CD4-positive, CD25-positive, alpha-beta regulatory T cell (primary cell): ENCODE measurements around the gene ARSK. TPM values are rescaled to one million over a fixed set of nuclear protein-coding genes. Genes with fewer than 3 reads are reported as not detected.

ENCODE experiments used
- ATAC-seq, 2 donors: fragments of 150-1000 bp; cut with Tn5 transposase; one replicate each; pipeline ENCODE4 v1.10.0; 2021; ENCODE audit warnings: low read depth in 2 of 2, moderate number of reproducible peaks in 2 of 2, moderate library complexity in 1 of 2
- DNase-seq, 3 donors: peaks; one replicate each; pipeline versions ENCODE4 v3.0.0 to v3.0.0-alpha.2; 2012 to 2022; ENCODE audit warnings: mixed read lengths in 1 of 3
- H3K27ac ChIP-seq: one replicate; pipeline ENCODE4 v1.7.0; 2013; ENCODE audit warnings: mild to moderate bottlenecking, low read length; ENCODE audit not compliant: insufficient read depth, poor library complexity, severe bottlenecking
- H3K27me3 ChIP-seq: one replicate; pipeline ENCODE4 v1.7.0; 2013; ENCODE audit warnings: low read length; ENCODE audit not compliant: control insufficient read depth, insufficient read depth
- H3K36me3 ChIP-seq: one replicate; pipeline ENCODE4 v1.7.0; 2013; ENCODE audit warnings: mild to moderate bottlenecking, low read length, moderate library complexity; ENCODE audit not compliant: control insufficient read depth, insufficient read depth
- H3K4me1 ChIP-seq: 2 replicates; pipeline ENCODE4 v1.7.0; 2013; ENCODE audit warnings: mild to moderate bottlenecking, low read length; ENCODE audit not compliant: insufficient read depth, control insufficient read depth, poor library complexity, severe bottlenecking
- H3K4me3 ChIP-seq: one replicate; pipeline ENCODE4 v1.7.0; 2013; ENCODE audit warnings: low read depth, mild to moderate bottlenecking, low read length, moderate library complexity
- H3K9me3 ChIP-seq, 2 experiments: 1 replicate in 1 of 2; 2 replicates in 1 of 2; pipeline ENCODE4 v1.7.0; 2013; ENCODE audit warnings: low read length in 2 of 2, mild to moderate bottlenecking in 1 of 2, moderate library complexity in 1 of 2; ENCODE audit not compliant: control insufficient read depth in 2 of 2
- H3K27ac Mint-ChIP-seq, 3 donors: one replicate each; pipeline ENCODE4 v1.8.0; 2020 to 2022; ENCODE audit warnings: mild to moderate bottlenecking in 3 of 3, mixed read lengths in 3 of 3, moderate library complexity in 2 of 3
- H3K27me3 Mint-ChIP-seq: one replicate; pipeline ENCODE4 v1.8.0; 2022; ENCODE audit warnings: mild to moderate bottlenecking, mixed read lengths
- H3K36me3 Mint-ChIP-seq: one replicate; pipeline ENCODE4 v1.8.0; 2020; ENCODE audit warnings: mixed read lengths
- H3K4me1 Mint-ChIP-seq, 4 donors: one replicate each; pipeline ENCODE4 v1.8.0; 2020 to 2022; ENCODE audit warnings: mixed read lengths in 4 of 4, mild to moderate bottlenecking in 1 of 4
- H3K4me3 Mint-ChIP-seq, 4 donors: one replicate each; pipeline ENCODE4 v1.8.0; 2020 to 2022; ENCODE audit warnings: mild to moderate bottlenecking in 4 of 4, mixed read lengths in 4 of 4, moderate library complexity in 3 of 4
- H3K9me3 Mint-ChIP-seq, 7 donors: one replicate each; pipeline ENCODE4 v1.8.0; 2020 to 2022; ENCODE audit warnings: mixed read lengths in 7 of 7, mild to moderate bottlenecking in 3 of 7, moderate library complexity in 2 of 7
- polyA plus RNA-seq, 4 donors: library from polyadenylated mRNA; unstranded; fragments of 300-500 nt; fragmentation: Illumina TruSeq; gene quantifications; one replicate each; pipeline ENCODE4 v1.2.3, GENCODE V29; 2021
- total RNA-seq: library from RNA; stranded (reverse); gene quantifications from one replicate; pipeline ENCODE4 v1.2.3, GENCODE V29; 2022

ARSK gene
- total and polyA plus RNA-seq, 5 donors from 2014 or later: 3.8 to 10.8 (median 9.5) TPM

DNA sequence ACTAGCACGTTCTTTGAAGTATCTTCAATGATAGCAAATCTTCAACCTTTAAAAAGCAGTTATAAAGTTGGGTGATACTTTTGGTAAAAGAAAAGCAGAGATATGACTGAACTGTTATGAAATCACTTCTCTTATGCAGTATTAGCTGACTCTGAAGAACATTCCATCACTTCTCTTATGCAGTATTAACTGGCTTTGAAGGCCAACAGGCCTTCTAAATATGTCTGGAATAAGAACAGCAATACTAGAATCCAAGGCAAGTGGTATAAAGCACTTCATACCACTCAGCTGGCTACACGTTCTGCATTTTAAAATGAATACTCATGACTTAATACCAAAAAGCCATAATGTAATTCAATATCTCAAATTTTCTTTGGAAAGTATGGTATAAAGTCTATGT lies 17.4 kb upstream of the ARSK start:
- Mint-ChIP-seq H3K27ac (no peak overlapping the region), H3K4me3 (no peak overlapping the region), H3K9me3 (no peaks in the 10 kb centered on the region), H3K4me1 (peaks cover 15 to 30% (median 17%) of the 10 kb centered on the region in 4 donors), H3K36me3 (peaks cover 56% of the 10 kb centered on the region), H3K27me3 (no peaks in the 10 kb centered on the region)
- no peaks in the 10 kb centered on the region for H3K27me3 ChIP-seq
- H3K27ac ChIP-seq: no peak overlapping the region
- DNase-seq (no peak), ATAC-seq (no peak)
- H3K36me3 ChIP-seq: peaks cover 70% of the 10 kb centered on the region
- H3K4me3 ChIP-seq: no peak overlapping the region
- no peaks in the 10 kb centered on the region for H3K9me3 ChIP-seq
- no peaks in the 10 kb centered on the region for H3K4me1 ChIP-seq

DNA sequence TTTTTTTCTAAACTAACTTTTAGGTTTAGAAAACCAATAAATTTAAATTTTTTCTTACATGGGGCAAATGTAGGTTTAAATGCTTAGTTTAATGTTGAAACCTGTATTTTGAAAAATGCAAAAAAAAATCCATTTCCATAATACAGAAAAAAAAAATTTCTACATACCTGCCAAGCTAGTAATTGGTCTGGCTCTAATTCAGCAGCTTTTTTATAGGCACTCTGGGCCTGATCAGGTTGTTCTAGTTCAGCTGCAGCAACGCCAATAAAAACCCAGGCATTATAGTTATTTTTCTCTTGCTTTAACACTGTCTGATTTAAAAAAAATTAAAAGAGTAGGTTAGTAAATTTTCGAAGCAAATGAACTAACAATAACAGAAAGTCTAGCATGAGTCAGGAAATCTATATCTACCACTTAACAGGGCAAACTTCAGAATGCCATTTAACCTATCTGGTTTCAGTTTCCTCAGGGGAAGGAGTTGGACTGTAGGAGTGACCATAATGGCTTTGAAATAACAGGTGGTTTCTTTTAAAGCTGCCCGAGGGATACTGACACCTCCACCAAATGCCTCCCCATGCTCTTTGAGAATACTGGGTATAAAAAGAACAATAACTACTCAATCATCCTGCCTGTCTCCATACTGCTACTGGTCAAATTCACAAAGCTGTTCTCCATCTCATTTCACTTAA lies 11.7 kb upstream of the ARSK start:
- Histone ChIP-seq H3K27me3 (no peaks in the 10 kb centered on the region), H3K9me3 (no peaks in the 10 kb centered on the region), H3K36me3 (peaks cover 85% of the 10 kb centered on the region), H3K27ac (no peak overlapping the region), H3K4me1 (no peaks in the 10 kb centered on the region), H3K4me3 (no peak overlapping the region)
- peaks cover 50% of the 10 kb centered on the region for H3K36me3 Mint-ChIP-seq
- DNase-seq: peak in 1 of 3 donors; percentile 8
- H3K4me3 Mint-ChIP-seq: peak overlapping the region in 1 of 4 donors; percentile 2
- H3K9me3 Mint-ChIP-seq: no peaks in the 10 kb centered on the region
- ATAC-seq: no peak
- peaks cover 11 to 31% (median 21%) of the 10 kb centered on the region in 4 donors for H3K4me1 Mint-ChIP-seq
- no peaks in the 10 kb centered on the region for H3K27me3 Mint-ChIP-seq
- H3K27ac Mint-ChIP-seq: peak overlapping the region in 1 of 3 donors; percentile 0

DNA sequence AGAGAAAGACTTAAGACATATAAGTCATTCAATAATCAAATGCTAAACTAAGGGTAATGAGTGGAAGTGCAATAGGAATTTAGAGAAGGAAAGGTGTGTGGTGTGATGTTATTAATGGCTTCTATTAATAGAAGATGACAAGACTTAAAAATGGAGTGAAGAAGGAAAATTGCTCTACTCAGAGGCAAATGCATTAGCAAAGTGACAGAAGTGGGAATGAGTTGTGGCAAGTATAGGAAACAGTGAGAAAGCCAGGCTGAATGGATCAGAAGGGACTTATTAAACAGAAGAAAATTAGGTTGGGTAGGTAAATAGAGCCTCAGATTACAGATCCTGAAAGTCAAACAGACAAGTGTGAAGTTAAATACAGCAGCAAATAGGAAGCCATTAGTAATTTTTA lies 5.9 kb upstream of the ARSK start:
- DNase-seq (no peak), ATAC-seq (no peak)
- H3K4me3 ChIP-seq: no peak overlapping the region
- Mint-ChIP-seq H3K4me3 (peak overlapping the region in 1 of 4 donors; percentile 73), H3K36me3 (peaks cover 31% of the 10 kb centered on the region), H3K4me1 (peaks cover 21 to 55% (median 37%) of the 10 kb centered on the region in 4 donors), H3K9me3 (no peaks in the 10 kb centered on the region), H3K27me3 (no peaks in the 10 kb centered on the region), H3K27ac (no peak overlapping the region)
- peaks cover 4% of the 10 kb centered on the region for H3K4me1 ChIP-seq
- peaks cover 58% of the 10 kb centered on the region for H3K36me3 ChIP-seq
- no peaks in the 10 kb centered on the region for H3K9me3 ChIP-seq
- H3K27me3 ChIP-seq: no peaks in the 10 kb centered on the region
- H3K27ac ChIP-seq: no peak overlapping the region

DNA sequence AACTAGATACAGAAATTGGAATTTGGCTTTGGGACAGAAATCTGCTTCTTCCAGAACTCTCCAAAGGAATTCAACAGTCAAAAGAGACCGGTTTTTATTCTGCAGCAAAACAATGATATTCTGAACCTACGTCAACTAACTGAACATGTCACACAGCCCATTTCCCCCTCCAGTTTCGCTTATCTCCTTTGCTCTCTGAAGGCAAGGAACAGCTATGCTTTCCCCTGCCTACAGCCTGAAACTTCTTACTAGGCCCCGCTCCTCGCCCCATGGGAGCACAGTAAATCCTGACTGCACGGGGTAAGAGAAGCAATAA lies 612 bp upstream of the ARSK start:
- H3K9me3 Mint-ChIP-seq: no peaks in the 10 kb centered on the region
- Histone ChIP-seq H3K27me3 (no peaks in the 10 kb centered on the region), H3K27ac (peak overlapping the region; percentile 84), H3K36me3 (peaks cover 10% of the 10 kb centered on the region), H3K4me1 (peaks cover 22% of the 10 kb centered on the region), H3K9me3 (no peaks in the 10 kb centered on the region), H3K4me3 (peak overlapping the region; percentile 87)
- ATAC-seq: peak; percentile 13 to 21
- peaks cover 4% of the 10 kb centered on the region for H3K27me3 Mint-ChIP-seq
- H3K36me3 Mint-ChIP-seq: peaks cover 13% of the 10 kb centered on the region
- peaks cover 25 to 63% (median 37%) of the 10 kb centered on the region in 4 donors for H3K4me1 Mint-ChIP-seq
- DNase-seq: no peak
- H3K27ac Mint-ChIP-seq: peak overlapping the region; percentile 95 to 99 (median 96)
- peak overlapping the region; percentile 90 to 100 (median 98) for H3K4me3 Mint-ChIP-seq

DNA sequence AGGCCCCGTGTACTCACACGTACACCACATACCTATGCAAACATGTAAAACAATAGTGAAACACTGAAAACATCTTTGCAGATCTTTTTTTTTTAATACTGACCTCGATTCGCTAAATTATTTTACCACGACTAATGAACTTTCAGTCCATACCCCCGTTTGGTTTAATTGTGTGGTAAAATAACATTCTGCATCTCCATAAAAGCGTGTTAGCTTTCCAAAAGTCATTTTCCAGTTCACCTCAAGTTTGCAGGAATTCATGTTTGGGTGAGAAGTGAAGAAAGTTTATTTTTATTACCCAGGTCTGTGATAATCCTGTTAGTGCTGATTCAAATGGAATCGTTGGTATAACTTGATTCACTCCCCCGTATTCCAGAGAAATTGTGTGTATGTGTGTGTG lies 652 bp downstream of the ARSK start:
- no peaks in the 10 kb centered on the region for H3K9me3 Mint-ChIP-seq
- peak overlapping the region; percentile 90 to 100 (median 98) for H3K4me3 Mint-ChIP-seq
- ATAC-seq (no peak), DNase-seq (peak in 1 of 3 donors; percentile 4)
- peak overlapping the region; percentile 84 for H3K27ac ChIP-seq
- peaks cover 4% of the 10 kb centered on the region for H3K27me3 Mint-ChIP-seq
- peaks cover 5% of the 10 kb centered on the region for H3K36me3 ChIP-seq
- H3K4me3 ChIP-seq: peak overlapping the region; percentile 87
- H3K4me1 Mint-ChIP-seq: peaks cover 20 to 56% (median 37%) of the 10 kb centered on the region in 4 donors
- H3K4me1 ChIP-seq: peaks cover 22% of the 10 kb centered on the region
- no peaks in the 10 kb centered on the region for H3K27me3 ChIP-seq
- H3K27ac Mint-ChIP-seq: peak overlapping the region; percentile 95 to 99 (median 96)
- peaks cover 8% of the 10 kb centered on the region for H3K36me3 Mint-ChIP-seq
- no peaks in the 10 kb centered on the region for H3K9me3 ChIP-seq

DNA sequence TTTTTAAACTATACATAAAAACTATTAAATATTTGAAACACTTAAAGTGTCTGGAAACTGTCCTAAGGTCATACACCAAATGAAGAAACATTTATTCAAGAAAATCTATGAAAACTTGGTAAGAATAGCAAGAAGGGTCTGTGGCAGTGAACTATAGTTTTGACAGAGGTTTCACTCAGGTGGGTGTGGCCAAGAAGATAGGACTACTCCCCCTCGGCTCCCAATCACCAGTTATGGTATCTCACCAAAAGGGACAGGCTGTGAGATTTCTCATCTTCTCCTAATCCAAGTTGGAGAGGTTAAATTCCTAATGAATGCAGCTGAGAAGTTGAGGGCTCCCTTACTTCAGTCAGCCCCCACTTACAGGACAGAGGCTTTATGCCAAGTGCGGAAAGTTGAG lies 2.9 kb downstream of the ARSK start:
- Histone ChIP-seq H3K27ac (no peak overlapping the region), H3K36me3 (no peaks in the 10 kb centered on the region), H3K27me3 (no peaks in the 10 kb centered on the region), H3K4me3 (no peak overlapping the region), H3K4me1 (peaks cover 22% of the 10 kb centered on the region), H3K9me3 (no peaks in the 10 kb centered on the region)
- Mint-ChIP-seq H3K9me3 (no peaks in the 10 kb centered on the region), H3K27me3 (peaks cover 4% of the 10 kb centered on the region), H3K27ac (no peak overlapping the region), H3K4me3 (peak overlapping the region in 1 of 4 donors; percentile 55), H3K36me3 (peaks cover 2% of the 10 kb centered on the region), H3K4me1 (peaks cover 6 to 36% (median 24%) of the 10 kb centered on the region in 4 donors)
- ATAC-seq: no peak
- DNase-seq: no peak

DNA sequence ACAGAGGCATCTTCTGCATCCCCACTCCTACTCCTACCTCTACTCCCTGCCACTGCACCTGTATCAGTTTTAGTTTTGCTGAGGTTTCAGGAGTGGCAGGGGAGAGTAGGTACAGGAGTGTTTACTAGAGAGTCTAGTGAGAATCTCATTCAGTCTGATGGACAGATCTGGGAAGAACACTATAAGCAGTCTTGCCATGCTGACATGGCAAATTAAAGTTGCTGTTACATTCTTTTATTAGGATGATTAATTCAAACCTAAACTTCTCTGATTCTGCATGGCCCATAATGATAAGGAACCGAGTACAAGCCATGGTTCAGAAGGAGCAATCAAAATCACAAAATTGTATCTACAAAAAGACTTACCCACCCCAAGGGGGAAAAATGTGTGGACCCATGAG lies 7.4 kb downstream of the ARSK start:
- no peaks in the 10 kb centered on the region for H3K9me3 ChIP-seq
- Mint-ChIP-seq H3K27ac (no peak overlapping the region), H3K36me3 (peaks cover 18% of the 10 kb centered on the region), H3K9me3 (no peaks in the 10 kb centered on the region), H3K4me1 (peaks cover 4 to 10% (median 8%) of the 10 kb centered on the region in 4 donors), H3K4me3 (no peak overlapping the region), H3K27me3 (no peaks in the 10 kb centered on the region)
- peaks cover 4% of the 10 kb centered on the region for H3K36me3 ChIP-seq
- ATAC-seq (no peak), DNase-seq (no peak)
- no peaks in the 10 kb centered on the region for H3K27me3 ChIP-seq
- no peaks in the 10 kb centered on the region for H3K4me1 ChIP-seq
- no peak overlapping the region for H3K27ac ChIP-seq
- no peak overlapping the region for H3K4me3 ChIP-seq

DNA sequence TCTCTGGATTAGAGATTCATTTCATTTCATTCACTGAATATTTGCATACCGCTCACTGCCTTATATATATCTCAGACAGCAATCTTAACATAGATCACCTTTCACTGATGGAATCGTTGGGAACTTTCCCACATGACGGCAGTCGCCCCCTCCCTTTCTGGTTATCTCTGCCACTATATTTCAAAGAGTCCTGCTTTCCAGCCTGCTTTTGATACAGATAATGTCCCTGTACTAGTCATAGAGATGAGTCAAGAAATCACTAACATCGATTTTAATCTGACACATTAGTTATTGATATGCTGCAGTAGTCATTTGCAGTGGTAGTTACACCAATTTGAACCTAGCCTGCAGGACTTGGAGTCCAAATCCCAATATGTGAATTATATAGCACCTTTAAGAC lies 8.5 kb downstream of the ARSK start:
- peaks cover 5% of the 10 kb centered on the region for H3K36me3 ChIP-seq
- H3K27ac Mint-ChIP-seq: no peak overlapping the region
- no peak overlapping the region for H3K27ac ChIP-seq
- no peaks in the 10 kb centered on the region for H3K9me3 ChIP-seq
- DNase-seq (no peak), ATAC-seq (no peak)
- H3K27me3 Mint-ChIP-seq: no peaks in the 10 kb centered on the region
- no peaks in the 10 kb centered on the region for H3K4me1 ChIP-seq
- H3K9me3 Mint-ChIP-seq: no peaks in the 10 kb centered on the region
- peaks cover 27% of the 10 kb centered on the region for H3K36me3 Mint-ChIP-seq
- H3K4me1 Mint-ChIP-seq: peaks cover under 1 to 10% (median 7%) of the 10 kb centered on the region in 4 donors
- no peak overlapping the region for H3K4me3 Mint-ChIP-seq
- H3K27me3 ChIP-seq: no peaks in the 10 kb centered on the region
- no peak overlapping the region for H3K4me3 ChIP-seq
